Ascending aorta (tissue), 2 donors: ENCODE results near the gene SLC6A20. TPM values are rescaled to one million over a fixed set of nuclear protein-coding genes. Genes with fewer than 3 reads are reported as not detected.

Experiments used
- DNase-seq, 2 donors: peaks; one replicate each; pipeline ENCODE4 v3.0.0-alpha.2; 2019; ENCODE audit warnings: low spot score in 2 of 2
- H3K27ac ChIP-seq, 2 donors: fragments of 200-600 bp; sonication (generic); one replicate each; pipeline ENCODE4 v1.5.1; 2016 to 2017; ENCODE audit warnings: mild to moderate bottlenecking in 1 of 2
- H3K27me3 ChIP-seq: fragments of 200-600 bp; sonication (generic); one replicate; pipeline ENCODE4 v1.5.1; 2017
- H3K36me3 ChIP-seq, 2 donors: fragments of 200-600 bp; sonication (generic); one replicate each; pipeline ENCODE4 v1.5.1; 2016
- H3K4me1 ChIP-seq, 2 donors: fragments of 200-600 bp; sonication (generic); one replicate each; pipeline ENCODE4 v1.5.1; 2016 to 2017; ENCODE audit warnings: mild to moderate bottlenecking in 1 of 2
- H3K4me3 ChIP-seq, 2 donors: fragments of 200-600 bp; sonication (generic); one replicate each; pipeline ENCODE4 v1.5.1; 2016 to 2017; ENCODE audit warnings: mild to moderate bottlenecking in 1 of 2
- H3K9me3 ChIP-seq, 2 donors: fragments of 200-600 bp; sonication (generic); one replicate each; pipeline ENCODE4 v1.5.1; 2016
- intact Hi-C: fragments of 100-400 bp; cut with DNase I; formaldehyde crosslinking; loops from one replicate; pipeline ENCODE4 v1.15.1; 2023
- total RNA-seq: library from RNA; depleted of rRNA; stranded (reverse); fragments of >200 nt; gene quantifications from one replicate; pipeline ENCODE4 v1.1.0, GENCODE V29; 2016
- TF ChIP-seq, protein P1 (sequence below), 3 experiments: fragments of 200-600 bp in 2 of 3; fragments of 450-650 bp in 1 of 3; sonication (generic) in 2 of 3; IDR thresholded peaks; one replicate each; pipeline ENCODE4 v1.5.1; 2016 to 2019; ENCODE audit warnings: antibody characterized with exemption in 3 of 3, mild to moderate bottlenecking in 1 of 3, moderate library complexity in 1 of 3

The SLC6A20 gene
- total RNA-seq, 1 donor from 2014 or later: not detected

DNA sequence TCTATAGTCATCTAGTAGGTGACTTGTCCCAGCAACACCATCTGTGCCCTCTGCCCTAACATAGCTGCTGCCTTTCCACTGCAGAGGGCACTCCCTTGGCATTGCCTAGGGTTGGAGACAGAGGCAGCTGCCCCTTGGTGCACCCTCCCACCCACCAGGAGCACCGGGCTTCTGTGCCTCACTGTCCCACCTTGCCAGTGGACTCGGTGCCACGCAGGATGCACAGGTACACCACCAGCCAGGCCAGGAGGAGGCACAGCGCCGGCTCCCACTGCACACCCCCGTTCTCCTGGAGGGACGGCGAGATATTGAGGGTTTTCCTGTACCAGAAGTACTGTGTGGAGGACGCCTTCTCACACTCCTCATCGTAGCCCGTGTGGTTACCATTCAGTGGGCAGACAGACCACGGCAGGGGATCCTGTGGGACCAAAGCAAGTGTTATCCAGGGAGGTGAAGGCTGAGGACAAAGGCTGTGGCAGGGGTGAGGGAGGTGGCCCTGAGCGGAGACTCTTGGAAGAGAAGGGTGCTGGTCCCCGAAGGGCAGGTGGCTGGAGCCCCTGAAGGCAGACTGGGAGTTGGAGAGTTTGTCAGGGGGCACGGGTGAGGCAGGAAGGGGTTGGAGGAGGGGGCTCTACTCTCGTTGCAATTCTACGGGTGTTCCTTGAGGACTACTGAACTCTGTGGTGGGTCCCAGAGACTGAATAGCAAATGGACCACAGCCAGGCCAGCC, 20.6 kb downstream of the SLC6A20 start:
- peak in 1 of 2 donors; percentile 53 for DNase-seq
- Histone ChIP-seq H3K36me3 (no peaks in the 10 kb centered on the region), H3K9me3 (no peaks in the 10 kb centered on the region), H3K4me3 (no peak overlapping the region), H3K4me1 (no peaks in the 10 kb centered on the region), H3K27ac (no peak overlapping the region), H3K27me3 (no peaks in the 10 kb centered on the region)
- intact Hi-C loops: no loop called here
- TF ChIP-seq, protein P1, sequence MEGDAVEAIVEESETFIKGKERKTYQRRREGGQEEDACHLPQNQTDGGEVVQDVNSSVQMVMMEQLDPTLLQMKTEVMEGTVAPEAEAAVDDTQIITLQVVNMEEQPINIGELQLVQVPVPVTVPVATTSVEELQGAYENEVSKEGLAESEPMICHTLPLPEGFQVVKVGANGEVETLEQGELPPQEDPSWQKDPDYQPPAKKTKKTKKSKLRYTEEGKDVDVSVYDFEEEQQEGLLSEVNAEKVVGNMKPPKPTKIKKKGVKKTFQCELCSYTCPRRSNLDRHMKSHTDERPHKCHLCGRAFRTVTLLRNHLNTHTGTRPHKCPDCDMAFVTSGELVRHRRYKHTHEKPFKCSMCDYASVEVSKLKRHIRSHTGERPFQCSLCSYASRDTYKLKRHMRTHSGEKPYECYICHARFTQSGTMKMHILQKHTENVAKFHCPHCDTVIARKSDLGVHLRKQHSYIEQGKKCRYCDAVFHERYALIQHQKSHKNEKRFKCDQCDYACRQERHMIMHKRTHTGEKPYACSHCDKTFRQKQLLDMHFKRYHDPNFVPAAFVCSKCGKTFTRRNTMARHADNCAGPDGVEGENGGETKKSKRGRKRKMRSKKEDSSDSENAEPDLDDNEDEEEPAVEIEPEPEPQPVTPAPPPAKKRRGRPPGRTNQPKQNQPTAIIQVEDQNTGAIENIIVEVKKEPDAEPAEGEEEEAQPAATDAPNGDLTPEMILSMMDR (IDR thresholded peaks at IDR 0.05): no peak

DNA sequence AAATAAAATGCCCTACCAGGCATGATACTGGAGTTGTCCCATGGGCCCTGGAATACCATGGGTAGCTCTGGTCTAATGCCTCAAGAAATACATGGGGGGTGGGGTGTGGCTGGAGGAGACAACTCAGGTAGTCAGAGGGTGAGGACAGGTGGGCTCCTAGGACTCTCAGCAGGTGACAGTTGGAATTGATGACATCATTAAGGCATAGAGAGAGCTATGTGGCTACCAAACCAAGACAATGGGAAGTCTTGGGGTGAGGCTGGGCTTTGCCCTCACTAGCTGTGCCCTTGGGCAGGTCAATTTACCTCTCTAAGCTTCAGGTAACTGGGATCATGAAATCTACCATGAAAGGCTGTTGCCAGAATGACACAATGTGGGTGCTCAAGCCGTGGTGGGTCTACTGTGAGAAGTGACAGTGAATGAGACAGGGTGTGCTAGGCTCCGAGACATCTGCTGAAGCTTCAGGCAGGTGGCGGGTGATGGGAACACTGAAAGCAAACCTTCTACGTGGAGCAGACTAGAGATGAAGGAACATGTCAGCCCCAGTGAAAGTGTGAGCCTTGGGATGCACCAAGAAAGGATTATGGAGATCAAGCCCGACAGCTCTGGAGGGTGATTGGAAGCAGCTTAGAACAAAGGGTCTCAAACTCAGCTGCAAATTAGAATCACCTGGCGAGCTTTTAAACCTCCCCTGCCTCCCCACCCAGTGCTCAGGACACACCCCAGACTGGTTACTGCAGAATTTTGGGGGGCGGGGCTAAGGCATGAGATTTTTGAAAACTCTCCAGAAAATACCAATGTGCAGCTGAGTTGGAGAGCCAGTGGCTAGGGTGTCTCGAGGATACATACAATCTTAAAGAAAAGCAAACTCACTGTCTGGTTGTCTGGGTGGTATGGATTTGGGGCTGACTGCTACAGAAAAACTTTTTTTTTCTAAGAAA, 21.5 kb downstream of the SLC6A20 start:
- Histone ChIP-seq H3K27ac (no peak overlapping the region), H3K9me3 (no peaks in the 10 kb centered on the region), H3K4me3 (no peak overlapping the region), H3K4me1 (no peaks in the 10 kb centered on the region), H3K36me3 (no peaks in the 10 kb centered on the region), H3K27me3 (no peaks in the 10 kb centered on the region)
- intact Hi-C loops: no loop called here
- TF ChIP-seq, protein P1 (IDR thresholded peaks at IDR 0.05): no peak
- DNase-seq: peak in 1 of 2 donors; percentile 40

DNA sequence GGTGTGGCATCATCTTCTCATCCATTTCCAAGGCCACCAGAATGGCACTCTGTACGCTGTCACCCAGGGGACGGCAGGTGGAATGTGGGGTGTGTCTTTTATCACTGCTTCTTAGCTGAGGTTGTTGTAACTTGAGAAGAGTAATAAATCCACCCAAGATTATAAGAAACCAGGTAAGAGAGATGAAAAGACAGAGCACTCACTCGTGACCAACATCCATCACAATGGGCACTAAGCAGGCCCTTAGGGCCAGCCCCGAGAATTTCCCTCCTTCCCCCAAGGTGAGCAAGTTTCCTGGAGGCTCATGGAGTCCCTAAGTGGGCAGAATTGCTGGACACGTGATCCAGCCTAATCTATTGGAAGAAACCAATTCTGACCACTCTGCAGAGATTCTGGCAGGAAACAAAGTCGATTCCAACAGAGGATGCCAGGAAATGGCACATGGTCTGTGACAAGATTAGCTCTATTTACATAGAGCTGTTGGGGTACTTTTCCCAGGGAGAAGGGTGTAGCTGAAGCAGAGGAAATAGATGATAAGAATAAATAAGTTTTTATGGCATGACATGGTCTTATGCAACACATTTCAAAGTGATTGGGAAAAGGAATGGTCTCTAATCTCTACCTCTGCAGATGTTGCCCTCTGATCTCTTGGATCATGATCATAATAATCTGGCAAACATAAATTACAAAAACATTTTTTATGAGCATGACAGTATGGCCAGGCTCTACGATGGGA, 22.5 kb downstream of the SLC6A20 start:
- TF ChIP-seq, protein P1 (IDR thresholded peaks at IDR 0.05): no peak
- Histone ChIP-seq H3K36me3 (no peaks in the 10 kb centered on the region), H3K4me3 (no peak overlapping the region), H3K4me1 (no peaks in the 10 kb centered on the region), H3K27me3 (no peaks in the 10 kb centered on the region), H3K9me3 (no peaks in the 10 kb centered on the region), H3K27ac (no peak overlapping the region)
- intact Hi-C loops: no loop called here
- peak in 1 of 2 donors; percentile 25 for DNase-seq

DNA sequence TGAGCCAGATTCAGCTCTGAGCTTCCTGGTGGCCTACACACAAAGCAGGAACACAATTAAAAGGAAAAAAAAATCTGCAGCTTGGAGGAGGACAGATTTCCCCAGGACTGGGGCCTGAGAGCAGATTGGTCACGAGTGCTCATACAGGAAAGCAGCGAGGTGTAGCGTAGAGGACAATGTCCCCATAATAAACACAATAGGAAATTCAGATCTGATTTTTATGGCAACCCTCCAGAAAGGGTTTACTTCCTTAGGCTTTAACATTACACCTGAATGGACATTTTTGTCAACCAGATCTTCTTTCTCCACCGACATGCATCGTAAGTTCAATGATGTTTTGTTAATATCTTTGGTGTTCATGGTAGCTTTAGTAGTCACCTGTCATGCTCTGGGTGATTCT, 23.3 kb downstream of the SLC6A20 start:
- no peak overlapping the region for H3K27ac ChIP-seq
- H3K36me3 ChIP-seq: no peaks in the 10 kb centered on the region
- no peaks in the 10 kb centered on the region for H3K27me3 ChIP-seq
- H3K4me3 ChIP-seq: no peak overlapping the region
- H3K9me3 ChIP-seq: no peaks in the 10 kb centered on the region
- intact Hi-C loops: no loop called here
- no peaks in the 10 kb centered on the region for H3K4me1 ChIP-seq
- TF ChIP-seq, protein P1 (IDR thresholded peaks at IDR 0.05): no peak
- DNase-seq: no peak

DNA sequence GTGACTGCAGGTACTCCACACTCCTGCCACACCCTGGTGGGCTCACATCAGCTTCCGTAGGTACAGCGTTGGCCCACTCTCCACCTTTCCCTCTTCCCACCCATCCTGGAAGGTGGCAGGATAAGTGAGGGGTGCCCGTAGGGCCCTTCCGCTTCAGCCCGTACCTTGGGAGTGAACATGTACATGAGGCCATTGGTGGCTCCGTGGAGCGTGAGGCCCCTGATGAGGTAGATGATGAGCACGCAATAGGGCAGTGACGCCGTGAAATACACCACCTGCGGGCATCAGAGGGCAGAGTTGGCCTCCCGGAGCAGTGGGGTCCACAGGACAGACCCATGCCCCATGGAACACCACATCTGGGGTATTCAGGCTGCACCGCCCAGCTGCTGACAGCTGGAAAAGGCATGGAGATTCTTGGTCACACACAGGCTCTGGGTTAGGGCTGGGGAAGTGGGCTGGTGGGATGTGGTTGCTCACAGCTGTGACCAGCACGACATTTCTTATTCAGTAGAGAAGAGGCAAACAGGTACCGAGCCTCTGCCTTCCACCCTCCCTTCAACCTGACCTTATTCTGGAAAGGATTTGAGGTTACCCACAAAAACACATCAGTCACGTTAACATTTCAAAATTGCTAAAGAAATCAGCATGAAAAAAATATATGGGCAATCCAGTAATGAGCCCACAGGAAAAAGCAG, 23.8 kb downstream of the SLC6A20 start:
- Histone ChIP-seq H3K36me3 (no peaks in the 10 kb centered on the region), H3K27ac (no peak overlapping the region), H3K4me1 (no peaks in the 10 kb centered on the region), H3K27me3 (no peaks in the 10 kb centered on the region), H3K4me3 (no peak overlapping the region), H3K9me3 (no peaks in the 10 kb centered on the region)
- intact Hi-C loops: no loop called here
- DNase-seq: peak in 1 of 2 donors; percentile 52
- TF ChIP-seq, protein P1 (IDR thresholded peaks at IDR 0.05): no peak
